GM23338 (cell line): ENCODE results near the gene VDR. TPM values are rescaled to one million over a fixed set of nuclear protein-coding genes. Genes with fewer than 3 reads are reported as not detected.

Experiments used
- ATAC-seq: fragments of 200-7000 bp; cut with Tn5 transposase; 3 replicates; pipeline ENCODE4 v1.9.1; 2020
- DNase-seq: peaks from one replicate; pipeline ENCODE4 v3.0.0-alpha.2; 2015; ENCODE audit warnings: low spot score
- H2AFZ ChIP-seq: fragments of 200-600 bp; sonication (generic); 2 replicates; pipeline ENCODE4 v1.8.0; 2016; ENCODE audit warnings: antibody characterized with exemption, mild to moderate bottlenecking, moderate library complexity
- H3F3A ChIP-seq: fragments of 200-600 bp; sonication (generic); replicated peaks from 2 replicates; pipeline ENCODE4 v1.8.0; 2017; ENCODE audit warnings: antibody characterized with exemption, mixed run types, low read depth
- H3K27ac ChIP-seq: fragments of 200-600 bp; sonication (generic); 2 replicates; pipeline ENCODE4 v1.6.1; 2016; ENCODE audit warnings: low read depth
- H3K27me3 ChIP-seq: fragments of 200-600 bp; sonication (generic); 2 replicates; pipeline ENCODE4 v1.8.0; 2016; ENCODE audit warnings: mild to moderate bottlenecking, mixed run types, moderate library complexity; ENCODE audit not compliant: insufficient read depth
- H3K36me3 ChIP-seq: fragments of 200-600 bp; sonication (generic); 2 replicates; pipeline ENCODE4 v1.8.0; 2016; ENCODE audit warnings: mild to moderate bottlenecking; ENCODE audit not compliant: insufficient read depth
- H3K4me1 ChIP-seq: fragments of 200-600 bp; sonication (generic); 2 replicates; pipeline ENCODE4 v1.8.0; 2016; ENCODE audit warnings: mild to moderate bottlenecking, moderate library complexity; ENCODE audit not compliant: insufficient read depth
- H3K4me2 ChIP-seq: fragments of 200-600 bp; sonication (generic); 2 replicates; pipeline ENCODE4 v1.7.1; 2017; ENCODE audit warnings: mixed run types
- H3K4me3 ChIP-seq: fragments of 200-600 bp; sonication (generic); 2 replicates; pipeline ENCODE4 v1.6.1; 2016; ENCODE audit warnings: mixed run types
- H3K79me2 ChIP-seq: fragments of 200-600 bp; sonication (generic); replicated peaks from 2 replicates; pipeline ENCODE4 v1.8.0; 2017; ENCODE audit warnings: mild to moderate bottlenecking; ENCODE audit not compliant: insufficient read depth
- H3K9me2 ChIP-seq: fragments of 200-600 bp; sonication (generic); 2 replicates; pipeline ENCODE4 v1.8.0; 2017; ENCODE audit not compliant: insufficient read depth
- H4K20me1 ChIP-seq: fragments of 200-600 bp; sonication (generic); replicated peaks from 2 replicates; pipeline ENCODE4 v1.8.0; 2017; ENCODE audit warnings: mild to moderate bottlenecking; ENCODE audit not compliant: insufficient read depth
- H3K27ac Mint-ChIP-seq: 2 replicates; pipeline ENCODE4 v1.8.0; 2020; ENCODE audit warnings: inconsistent platforms, mild to moderate bottlenecking, moderate library complexity, mixed read lengths
- H3K27me3 Mint-ChIP-seq: 3 replicates; pipeline ENCODE4 v1.8.0; 2022; ENCODE audit warnings: low read depth, mild to moderate bottlenecking, moderate library complexity, mixed read lengths, inconsistent platforms; ENCODE audit not compliant: insufficient read depth, poor library complexity
- H3K36me3 Mint-ChIP-seq: 3 replicates; pipeline ENCODE4 v1.8.0; 2021; ENCODE audit warnings: low read depth, mild to moderate bottlenecking, inconsistent platforms, moderate library complexity, mixed read lengths
- H3K4me1 Mint-ChIP-seq: 3 replicates; pipeline ENCODE4 v1.8.0; 2020; ENCODE audit warnings: mild to moderate bottlenecking, inconsistent platforms, mixed read lengths
- H3K4me3 Mint-ChIP-seq: 3 replicates; pipeline ENCODE4 v1.8.0; 2021; ENCODE audit warnings: moderate library complexity, mild to moderate bottlenecking, inconsistent platforms, mixed read lengths
- H3K9me3 Mint-ChIP-seq: 3 replicates; pipeline ENCODE4 v1.8.0; 2020; ENCODE audit warnings: moderate library complexity, mild to moderate bottlenecking, inconsistent platforms, mixed read lengths
- CREB1 ChIP-seq: fragments of 250-450 bp; sonication (Bioruptor Pico); IDR thresholded peaks from 2 replicates; pipeline ENCODE4 v1.5.0; 2020; ENCODE audit warnings: low read depth, mild to moderate bottlenecking, moderate library complexity
- CTCF ChIP-seq, 2 experiments: fragments of 200-600 bp in 1 of 2; sonication (generic) in 1 of 2; conservative IDR thresholded peaks; 2 replicates each; pipeline versions ENCODE4 v1.5.1 to v1.6.1; 2016 to 2017; ENCODE audit warnings: antibody characterized with exemption in 2 of 2, low read depth in 2 of 2, mild to moderate bottlenecking in 2 of 2, moderate library complexity in 1 of 2
- ETS1 ChIP-seq: IDR thresholded peaks from 2 replicates; pipeline ENCODE4 v1.6.1; 2016; ENCODE audit warnings: antibody characterized with exemption
- EZH2 ChIP-seq: fragments of 200-600 bp; sonication (generic); IDR thresholded peaks from one replicate; pipeline ENCODE4 v1.8.0; 2017; ENCODE audit warnings: antibody characterized with exemption, mild to moderate bottlenecking, low read depth; ENCODE audit not compliant: unreplicated experiment
- EZH2phosphoT487 ChIP-seq: fragments of 200-600 bp; sonication (generic); IDR thresholded peaks from one replicate; pipeline ENCODE4 v1.8.1; 2018; ENCODE audit warnings: antibody characterized with exemption; ENCODE audit not compliant: unreplicated experiment
- NANOG ChIP-seq: IDR thresholded peaks from 2 replicates; pipeline ENCODE4 v1.6.1; 2016; ENCODE audit warnings: antibody characterized with exemption, borderline replicate concordance
- POLR2AphosphoS5 ChIP-seq: IDR thresholded peaks from 2 replicates; pipeline ENCODE4 v1.6.1; 2016; ENCODE audit warnings: antibody characterized with exemption, low read depth
- REST ChIP-seq: IDR thresholded peaks from one replicate; pipeline ENCODE4 v1.6.1; 2018; ENCODE audit warnings: antibody characterized with exemption; ENCODE audit not compliant: unreplicated experiment
- STAT1 ChIP-seq: IDR thresholded peaks from one replicate; pipeline ENCODE4 v1.6.1; 2016; ENCODE audit warnings: antibody characterized with exemption; ENCODE audit not compliant: unreplicated experiment
- ZNF114 ChIP-seq: fragments of 250-450 bp; sonication (Bioruptor Pico); IDR thresholded peaks from 2 replicates; pipeline ENCODE4 v1.5.0; 2020; ENCODE audit warnings: mild to moderate bottlenecking, moderate library complexity
- ZNF331 ChIP-seq: fragments of 250-450 bp; sonication (Bioruptor Pico); IDR thresholded peaks from 2 replicates; pipeline ENCODE4 v1.5.0; 2020; ENCODE audit warnings: low read depth, mild to moderate bottlenecking, moderate library complexity
- polyA plus RNA-seq: library from polyadenylated mRNA; unstranded; fragments of >200 nt; fragmentation: Nextera tagmentation; extraction: Ambion mirVana; gene quantifications from 2 replicates; pipeline ENCODE4 v1.2.1, GENCODE V29; 2016
- total RNA-seq: library from RNA; depleted of rRNA; stranded (reverse); fragments of >200 nt; shearing (Covaris generic); gene quantifications from 2 replicates; pipeline ENCODE4 v1.2.3, GENCODE V29; 2014

Gene VDR
- total and polyA plus RNA-seq, 2 experiments from 2014 or later = 0.37 to 1.4 TPM

- TF ChIP-seq CTCF (conservative IDR thresholded peaks at IDR 0.05; ENCODE audit: low read depth in 2 of 2) (no peak), ETS1 (no peak), NANOG (no peak), EZH2 (no peak), POLR2AphosphoS5 (no peak), REST (no peak), STAT1 (no peak), CREB1 (CRISPR knock-in tag) (no peak), ZNF114 (CRISPR knock-in tag) (no peak)
Measured at GRCh38 chr12:47912556-47912955, 7.8 kb upstream of the VDR start (continued).

DNA sequence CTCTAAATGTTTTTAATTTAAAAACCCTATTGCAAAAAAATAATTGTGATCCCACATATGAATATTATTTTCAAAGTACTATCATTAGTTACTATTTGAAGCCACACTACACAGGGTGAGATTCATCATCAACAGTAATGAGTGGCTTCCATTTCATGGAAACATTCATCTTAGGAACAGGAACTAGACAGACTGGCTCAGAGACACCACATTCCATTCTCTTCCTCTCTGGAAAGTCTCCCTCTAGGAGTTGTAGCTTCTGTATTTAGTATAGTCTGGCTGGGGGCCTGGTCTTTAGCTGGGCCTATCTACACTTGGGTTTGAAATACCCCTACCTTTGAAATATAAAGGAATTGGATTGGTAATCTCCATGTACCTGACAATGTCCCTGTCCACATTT lies 6.2 kb upstream of the VDR start:
- peaks cover 25% of the 10 kb centered on the region for H3K27me3 Mint-ChIP-seq
- H3K4me3 Mint-ChIP-seq = no peak overlapping the region
- no peaks in the 10 kb centered on the region for H3K36me3 ChIP-seq
- peaks cover under 1% of the 10 kb centered on the region; the same call in 1 of the 3 replicates for H3K4me1 Mint-ChIP-seq
- DNase-seq = no peak
- ATAC-seq = no peak
- H3K4me3 ChIP-seq = no peak overlapping the region
- H3K9me2 ChIP-seq = peaks cover 3% of the 10 kb centered on the region; the same call in 1 of the 2 replicates
- H3K9me3 Mint-ChIP-seq = peaks cover 4% of the 10 kb centered on the region; the same call in 1 of the 3 replicates
- no peak overlapping the region for H2AFZ ChIP-seq
- H3K79me2 ChIP-seq = no peaks in the 10 kb centered on the region
- H3K36me3 Mint-ChIP-seq = no peaks in the 10 kb centered on the region
- no peak overlapping the region for H3K27ac Mint-ChIP-seq
- no peak overlapping the region for H3K27ac ChIP-seq
- H3K4me1 ChIP-seq = no peaks in the 10 kb centered on the region; the same call in 1 of the 2 replicates
- peaks cover 23% of the 10 kb centered on the region for H3K27me3 ChIP-seq
- no peaks in the 10 kb centered on the region for H4K20me1 ChIP-seq
- H3K4me2 ChIP-seq = no peak overlapping the region
- no peaks in the 10 kb centered on the region for H3F3A ChIP-seq
- TF ChIP-seq CREB1 (CRISPR knock-in tag) (no peak), REST (no peak), STAT1 (no peak), ZNF331 (no peak), ZNF114 (CRISPR knock-in tag) (no peak), EZH2phosphoT487 (no peak), EZH2 (no peak), CTCF (conservative IDR thresholded peaks at IDR 0.05; ENCODE audit: low read depth in 2 of 2) (no peak)
